NCI-H2196 treated with DMSO at 0.1 percent for 48 hours (cell line): ENCODE data around the gene TAF1.
"Not testable (repeated sequence)": the region's sequence is repeated elsewhere in the genome, so short reads cannot be mapped to it uniquely, and the experiment has no call there.

Experiments
- DNase-seq: peaks from one replicate; lab custom pipeline; 2025; ENCODE audit not compliant: unreplicated experiment; lab: John Stamatoyannopoulos, UW

Gene TAF1

GRCh38 chrX:71496476-71496875, 130.3 kb downstream of the TAF1 start:
- no peak for DNase-seq

- DNase-seq = not testable (repeated sequence)
Observed at GRCh38 chrX:71502080-71502479, 135.9 kb downstream of the TAF1 start.

GRCh38 chrX:71504346-71504745, 138.2 kb downstream of the TAF1 start:
- no peak for DNase-seq

GRCh38 chrX:71509289-71509688, 143.1 kb downstream of the TAF1 start:
- no peak for DNase-seq

DNA sequence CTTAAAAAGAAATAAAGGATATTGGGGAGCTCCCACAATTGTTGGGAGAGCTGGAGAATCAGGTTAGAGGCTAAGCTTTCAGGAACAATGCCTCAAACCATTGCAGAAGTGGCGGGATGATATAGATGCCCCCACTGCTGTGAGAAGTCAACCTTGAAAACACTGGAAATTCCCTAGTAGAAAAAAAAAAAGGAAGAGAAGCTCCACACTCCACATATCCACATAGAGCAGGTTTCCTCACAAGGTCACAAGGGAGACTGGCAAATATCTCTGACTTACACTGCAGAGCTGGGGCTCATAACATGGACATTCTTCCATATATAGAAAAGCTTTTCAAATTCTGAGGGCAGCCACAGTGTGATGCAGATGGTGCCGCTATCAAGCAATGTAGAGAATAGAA, 144.0 kb downstream of the TAF1 start:
- DNase-seq = no peak

DNA sequence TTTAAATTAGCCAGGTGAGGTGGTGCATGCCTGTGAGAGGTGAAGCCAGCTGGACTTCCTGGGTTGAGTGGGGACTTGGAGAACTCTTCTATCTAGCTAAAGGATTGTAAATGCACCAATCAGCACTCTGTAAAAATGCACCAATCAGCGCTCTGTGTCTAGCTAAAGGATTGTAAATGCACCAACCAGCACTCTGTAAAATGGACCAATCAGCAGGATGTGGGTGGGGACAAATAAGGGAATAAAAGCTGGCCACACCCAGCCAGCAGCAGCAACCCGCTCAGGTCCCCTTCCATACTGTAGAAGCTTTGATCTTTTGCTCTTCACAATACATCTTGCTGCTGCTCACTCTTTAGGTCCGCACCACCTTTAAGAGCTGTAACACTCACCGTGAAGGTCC, 147.6 kb downstream of the TAF1 start:
- DNase-seq = not testable (repeated sequence)

GRCh38 chrX:71514367-71515037, 148.3 kb downstream of the TAF1 start:
- no peak for DNase-seq

GRCh38 chrX:71515038-71515396, 148.9 kb downstream of the TAF1 start:
- DNase-seq = no peak
